ENCODE measurements around the gene FILIP1.

The FILIP1 gene

DNA sequence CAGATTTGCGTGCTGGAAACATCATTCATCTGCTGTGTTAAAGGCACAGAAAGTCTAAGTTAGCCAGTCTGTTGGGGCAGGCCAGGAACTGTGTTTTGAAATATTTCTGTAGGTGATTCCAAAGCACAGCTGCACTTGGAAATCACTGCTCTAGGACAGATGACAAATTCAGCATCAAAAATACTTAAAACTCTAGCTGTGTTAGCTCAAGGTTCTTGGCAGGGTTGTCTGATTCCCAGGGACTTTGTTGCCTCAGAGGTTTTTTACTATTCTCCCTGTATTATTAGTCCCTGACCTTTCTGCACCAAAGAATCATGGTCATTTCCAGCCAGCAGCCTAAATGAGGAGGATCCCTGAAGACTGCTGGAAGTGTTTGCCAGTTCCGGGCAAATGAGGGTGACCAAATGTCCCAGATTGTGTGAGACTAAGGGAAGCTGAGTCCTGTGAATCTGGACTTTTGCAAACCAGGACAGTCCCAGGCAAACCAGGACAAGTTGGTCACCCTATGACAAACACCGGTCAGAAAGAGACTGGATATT lies 124.7 kb downstream of the FILIP1 start:
- no peak for TF ChIP-seq CTCF (IDR thresholded peaks at IDR 0.05; ENCODE audit: insufficient read depth, low read length, missing control alignments)
- ChIA-PET POLR2A (no interaction called here), CTCF (interaction anchor here (0.9 to 1.8 kb wide), 7 partner anchors 15 to 179 kb away, joined by 3 to 6 read pairs (median 4); no protein-coding TSS in a partner anchor)
- H3K4me3 ChIP-seq (ENCODE audit: low read depth, low read length), result no peak overlapping the region
- DNase-seq (ENCODE audit: low read depth, low spot score), result no peak

- H3K4me3 ChIP-seq (ENCODE audit: low read depth, low read length), result no peak overlapping the region
- no peak for DNase-seq (ENCODE audit: low read depth, low spot score)
- POLR2A ChIA-PET, result no interaction called here
- CTCF ChIA-PET, result interaction anchor here (0.8 to 1.8 kb wide), 11 partner anchors 9 to 180 kb away, joined by 3 to 8 read pairs (median 4); no protein-coding TSS in a partner anchor
- TF ChIP-seq CTCF (IDR thresholded peaks at IDR 0.05; ENCODE audit: insufficient read depth, low read length, missing control alignments), result peak; percentile 32
Measured at GRCh38 chr6:75368151-75368779, 125.3 kb downstream of the FILIP1 start.

- DNase-seq (ENCODE audit: low read depth, low spot score), result no peak
- ChIA-PET POLR2A (no interaction called here), CTCF (interaction anchor here (0.7 to 1.5 kb wide), 2 partner anchors 14 to 24 kb away, joined by 3 to 4 read pairs; no protein-coding TSS in a partner anchor)
- no peak for TF ChIP-seq CTCF (IDR thresholded peaks at IDR 0.05; ENCODE audit: insufficient read depth, low read length, missing control alignments)
- no peak overlapping the region for H3K4me3 ChIP-seq (ENCODE audit: low read depth, low read length)
Measured at GRCh38 chr6:75363304-75363703, 130.3 kb downstream of the FILIP1 start.

DNA sequence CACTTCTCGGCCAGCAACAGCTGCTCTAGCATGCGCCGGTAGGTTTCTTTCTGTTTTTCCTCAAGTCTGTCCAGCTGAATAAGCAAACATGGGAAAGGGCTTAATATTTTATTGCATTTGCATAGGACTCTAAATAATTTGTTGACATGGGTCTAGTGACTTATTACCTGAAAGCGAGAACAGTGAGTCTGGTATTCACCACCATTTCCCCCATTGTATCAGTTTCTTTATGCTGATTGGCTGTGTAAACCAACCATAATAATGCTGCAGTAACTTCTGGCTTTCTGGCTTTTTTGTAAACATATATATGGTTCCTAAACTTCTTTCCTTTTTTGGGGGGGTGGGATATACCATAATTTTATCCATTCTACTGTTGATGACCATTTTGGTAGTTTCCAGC lies 140.0 kb downstream of the FILIP1 start:
- H3K4me3 ChIP-seq (ENCODE audit: low read depth, low read length), result no peak overlapping the region
- POLR2A ChIA-PET, result no interaction called here
- TF ChIP-seq CTCF (IDR thresholded peaks at IDR 0.05; ENCODE audit: insufficient read depth, low read length, missing control alignments), result no peak
- DNase-seq (ENCODE audit: low read depth, low spot score), result no peak
- CTCF ChIA-PET, result interaction anchor here (1.0 kb wide), 1 partner anchor 172 kb away, joined by 3 read pairs; no protein-coding TSS in a partner anchor

GRCh38 chr6:75351570-75351969 lies 142.0 kb downstream of the FILIP1 start:
- TF ChIP-seq CTCF (IDR thresholded peaks at IDR 0.05; ENCODE audit: insufficient read depth, low read length, missing control alignments), result no peak
- no peak overlapping the region for H3K4me3 ChIP-seq (ENCODE audit: low read depth, low read length)
- ChIA-PET CTCF (interaction anchor here (1.2 kb wide), 1 partner anchor 16 kb away, joined by 3 read pairs; no protein-coding TSS in a partner anchor), POLR2A (no interaction called here)
- DNase-seq (ENCODE audit: low read depth, low spot score), result no peak

DNA sequence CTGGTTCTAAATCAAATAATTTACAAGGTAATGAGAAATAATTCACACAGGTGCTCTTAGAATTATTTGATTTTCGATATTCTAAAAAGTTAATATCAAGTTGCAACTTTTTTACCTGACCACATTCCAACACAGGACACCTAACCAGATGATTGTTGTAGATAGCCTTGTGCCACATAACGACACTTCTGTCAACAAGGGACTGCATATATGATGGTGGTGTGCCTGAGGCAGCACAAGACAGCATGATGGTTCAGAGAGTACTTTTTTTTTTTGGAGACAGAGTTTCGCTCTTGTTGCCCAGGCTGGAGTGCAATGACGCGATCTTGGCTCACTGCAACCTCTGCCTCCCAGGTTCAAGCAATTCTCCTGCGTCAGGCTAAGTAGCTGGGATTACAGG lies 142.8 kb downstream of the FILIP1 start:
- POLR2A ChIA-PET, result no interaction called here
- CTCF ChIA-PET, result interaction anchor here (1.2 kb wide), 1 partner anchor 17 kb away, joined by 3 read pairs; no protein-coding TSS in a partner anchor
- TF ChIP-seq CTCF (IDR thresholded peaks at IDR 0.05; ENCODE audit: insufficient read depth, low read length, missing control alignments), result no peak

More for the DNA sequence above, 142.8 kb downstream of the FILIP1 start:
- H3K4me3 ChIP-seq (ENCODE audit: low read depth, low read length), result no peak overlapping the region
- no peak for DNase-seq (ENCODE audit: low read depth, low spot score)

All from AG04449 (cell line).